Measurements from ENCODE around the gene TIMMDC1.

DNA sequence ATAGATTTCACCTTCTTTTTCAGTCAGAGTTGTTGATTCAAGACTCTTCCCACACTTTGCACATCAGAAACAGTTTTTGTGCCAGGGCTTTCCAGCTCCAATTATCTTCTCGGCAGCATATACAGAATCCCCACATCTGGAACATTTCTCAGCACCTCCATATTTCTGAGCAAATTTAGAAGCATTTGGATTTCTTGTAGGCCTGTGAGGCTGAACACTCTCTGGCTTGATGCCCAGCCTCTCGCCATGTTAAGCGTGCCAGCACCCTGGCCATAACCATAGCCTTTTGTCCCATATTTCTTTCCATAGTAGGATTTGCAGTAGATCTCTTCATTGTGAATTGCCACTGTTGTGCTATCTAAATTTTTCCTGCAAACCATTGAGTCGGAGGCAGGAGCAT is 32.8 kb downstream of the TIMMDC1 start:
- no peak for TF ChIP-seq CTCF (IDR thresholded peaks at IDR 0.05)
- TF ChIP-seq POLR2AphosphoS5 (IDR thresholded peaks at IDR 0.05) = no peak
- TF ChIP-seq POLR2A (IDR thresholded peaks at IDR 0.05) = no peak
